ENCODE measurements around the gene MLEC.

Gene MLEC

DNA sequence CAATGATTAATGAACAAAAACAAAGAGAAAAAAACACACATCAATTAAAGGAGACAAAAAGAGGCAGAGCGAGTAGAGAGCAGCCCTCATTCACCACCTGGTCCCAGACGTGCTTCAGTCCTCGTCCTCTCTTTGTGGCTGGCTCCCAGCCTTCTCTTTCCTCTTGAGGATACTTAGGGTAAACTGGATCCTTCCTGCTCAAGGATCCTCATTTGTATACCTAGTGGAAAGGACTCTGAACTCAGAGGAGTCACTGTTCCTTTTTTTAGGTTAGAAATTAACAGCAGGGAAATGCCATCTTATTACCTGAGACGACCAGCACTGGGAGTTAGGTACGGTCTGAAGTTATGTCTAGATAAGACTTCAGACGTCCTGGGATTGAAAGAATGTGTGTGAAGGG lies 9.7 kb downstream of the MLEC start:
- DNase-seq = no peak

DNA sequence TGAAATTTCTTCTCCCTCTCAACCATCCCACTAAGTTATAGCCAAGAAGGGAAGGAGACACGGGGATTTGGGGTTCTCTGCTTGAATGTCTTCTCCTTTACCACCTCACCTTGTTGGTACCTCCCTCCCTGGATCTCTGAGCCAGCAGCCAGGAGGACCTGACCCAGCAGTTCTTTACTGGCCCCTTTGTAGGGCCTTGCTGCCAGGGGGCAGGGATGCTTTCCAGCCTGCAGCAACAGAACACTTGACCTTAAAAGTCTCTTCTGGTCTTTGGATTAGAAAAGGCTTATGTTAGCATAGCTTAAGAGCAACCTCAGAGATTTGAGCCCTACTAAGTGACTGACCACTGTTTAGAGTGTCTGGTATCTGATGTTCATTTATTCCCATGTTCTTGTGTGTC lies 10.4 kb downstream of the MLEC start:
- DNase-seq = no peak

DNA sequence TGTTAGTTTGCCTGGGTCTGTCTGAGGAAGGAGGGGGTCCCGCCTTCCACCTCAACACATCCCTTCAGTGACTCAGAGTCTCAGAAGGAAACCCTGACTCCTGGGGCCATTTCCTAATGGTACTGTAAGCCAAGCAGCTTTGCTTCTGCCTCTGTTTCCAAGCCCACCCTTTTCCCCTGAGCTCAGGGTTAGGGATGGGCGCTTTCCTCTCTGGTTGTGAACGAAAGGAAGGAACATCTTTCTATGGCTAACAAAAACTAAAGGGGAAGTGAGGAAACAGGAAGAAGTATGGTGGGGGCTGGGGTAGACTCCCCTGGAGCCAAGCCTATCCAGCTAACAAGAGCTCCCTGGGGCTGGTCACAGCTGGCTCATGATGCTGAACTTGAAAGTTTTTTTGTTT lies 11.7 kb downstream of the MLEC start:
- DNase-seq = no peak

DNA sequence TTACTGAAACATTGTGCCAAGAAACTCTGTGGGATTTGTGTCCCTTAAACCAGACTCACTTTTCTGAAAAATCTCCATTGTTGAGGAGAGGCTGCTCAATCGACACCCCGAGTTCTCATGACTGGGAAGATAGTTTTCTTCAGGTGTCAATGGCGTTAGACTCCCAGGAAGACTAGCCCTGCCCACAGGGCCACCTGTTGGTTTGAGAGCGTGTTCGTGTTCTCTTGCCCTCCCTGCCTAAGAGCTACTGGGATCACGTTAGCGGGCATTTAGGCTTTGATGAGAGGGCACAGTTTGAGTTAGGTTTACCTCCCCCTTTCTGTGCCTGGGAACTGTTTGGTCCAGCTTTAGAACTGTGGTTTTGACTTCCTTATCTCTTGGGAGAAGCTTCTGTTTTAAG lies 12.6 kb downstream of the MLEC start:
- no peak for DNase-seq

DNA sequence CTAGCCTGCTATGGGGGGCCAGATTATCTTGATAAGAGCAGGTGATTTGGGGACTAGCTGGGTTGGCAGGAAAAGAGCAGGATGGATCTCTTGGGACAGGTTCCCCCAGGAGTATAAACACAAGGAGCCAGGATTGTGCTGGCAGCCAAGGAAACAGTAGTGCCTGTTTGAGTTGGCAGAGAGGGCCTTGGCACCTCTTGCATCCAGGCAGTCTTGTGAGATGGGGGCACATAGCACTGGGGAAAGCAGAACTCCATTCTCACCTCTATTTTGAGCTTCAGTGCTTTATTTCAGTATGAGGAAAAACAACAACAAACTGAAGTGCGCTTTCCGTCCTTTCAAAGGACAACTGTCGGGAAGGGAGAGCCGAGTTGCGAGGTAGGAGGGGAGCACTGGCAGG lies 13.9 kb downstream of the MLEC start:
- DNase-seq = no peak

DNA sequence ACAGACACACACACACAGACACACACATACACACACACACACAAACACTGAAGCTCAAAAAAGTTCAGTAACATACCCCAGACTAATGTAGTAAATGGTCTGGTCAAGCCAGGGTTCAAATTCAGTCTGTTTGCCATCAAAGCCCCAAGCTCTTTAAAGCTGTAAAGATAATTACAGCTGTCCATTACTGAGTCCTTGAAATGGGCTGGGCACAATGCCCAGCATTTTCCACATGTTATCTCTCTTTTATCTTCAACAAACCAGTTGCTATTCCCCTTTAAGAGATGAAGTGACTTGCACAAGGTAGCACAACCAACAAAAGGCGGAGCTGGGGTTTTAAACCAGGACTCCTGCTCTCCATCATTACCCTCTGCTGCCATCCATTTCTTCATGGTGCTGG lies 15.7 kb downstream of the MLEC start:
- no peak for DNase-seq

DNA sequence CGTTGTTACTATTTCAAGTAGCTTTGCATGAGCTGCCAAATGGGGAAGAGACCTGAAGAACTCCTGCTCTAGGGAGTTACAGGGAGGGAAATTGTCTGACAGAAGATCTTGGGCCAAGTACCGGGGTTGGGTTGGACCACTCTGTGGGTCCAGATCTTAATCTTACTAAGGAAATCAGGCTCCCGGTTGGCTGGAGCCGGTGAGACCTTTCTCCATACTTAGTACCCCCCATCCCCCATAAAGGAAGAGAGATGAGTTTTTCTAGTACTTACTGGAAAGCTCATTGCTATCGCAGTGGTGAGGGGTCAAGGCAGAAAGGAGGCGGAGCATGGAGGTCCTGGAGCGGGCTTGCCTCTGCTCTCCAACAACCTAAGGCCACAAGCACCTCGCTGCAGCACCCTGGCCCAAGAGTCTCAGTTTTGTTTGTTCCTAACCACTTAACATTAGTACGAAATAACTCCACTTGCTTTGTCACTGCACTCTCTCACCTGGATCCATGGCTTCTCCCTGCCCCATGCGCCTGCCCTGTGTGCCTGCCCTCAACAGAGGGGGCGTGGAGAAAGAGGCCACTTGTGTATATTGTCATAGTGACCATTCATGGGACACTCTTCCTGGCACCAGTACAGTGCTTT lies 16.5 kb downstream of the MLEC start:
- no peak for DNase-seq

DNA sequence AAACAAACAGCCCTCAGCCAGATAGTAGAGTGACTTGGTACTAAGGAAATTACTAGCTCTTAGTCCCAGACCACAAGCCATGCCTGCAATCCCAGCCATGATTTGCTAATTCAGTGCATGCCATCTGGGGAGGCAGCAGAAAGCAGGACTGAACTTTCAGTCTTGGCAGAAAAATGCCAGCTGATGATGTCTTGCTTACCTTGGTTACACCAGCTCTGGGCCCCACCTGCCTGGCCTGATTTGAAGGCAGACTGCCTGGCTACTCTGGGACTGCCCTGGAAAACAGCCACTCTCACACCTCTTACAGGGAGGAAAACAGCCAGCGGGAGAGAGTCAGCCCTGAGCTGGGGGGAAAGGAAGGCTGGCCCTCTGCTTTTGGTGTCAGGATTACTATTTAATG lies 18.7 kb downstream of the MLEC start:
- DNase-seq = no peak

DNA sequence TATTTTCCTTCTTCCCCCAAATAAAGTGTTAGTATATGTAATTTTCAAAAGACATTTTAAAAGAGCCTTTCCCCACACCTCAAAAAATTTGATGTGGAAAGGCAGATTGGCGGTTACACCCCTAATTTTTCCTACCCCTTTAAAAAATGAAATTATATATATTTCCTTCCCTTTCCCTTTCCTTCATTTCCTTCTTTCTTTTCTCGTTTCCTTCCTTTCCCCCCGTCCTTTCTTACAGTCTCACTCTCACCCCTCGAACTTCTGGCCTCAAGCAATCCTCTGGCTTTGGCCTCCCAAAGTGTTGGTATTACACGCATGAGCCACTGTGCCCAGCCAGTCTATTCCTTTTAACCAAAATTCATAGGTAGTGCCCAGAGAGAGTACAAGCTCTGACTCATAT lies 19.1 kb downstream of the MLEC start:
- DNase-seq = no peak

DNA sequence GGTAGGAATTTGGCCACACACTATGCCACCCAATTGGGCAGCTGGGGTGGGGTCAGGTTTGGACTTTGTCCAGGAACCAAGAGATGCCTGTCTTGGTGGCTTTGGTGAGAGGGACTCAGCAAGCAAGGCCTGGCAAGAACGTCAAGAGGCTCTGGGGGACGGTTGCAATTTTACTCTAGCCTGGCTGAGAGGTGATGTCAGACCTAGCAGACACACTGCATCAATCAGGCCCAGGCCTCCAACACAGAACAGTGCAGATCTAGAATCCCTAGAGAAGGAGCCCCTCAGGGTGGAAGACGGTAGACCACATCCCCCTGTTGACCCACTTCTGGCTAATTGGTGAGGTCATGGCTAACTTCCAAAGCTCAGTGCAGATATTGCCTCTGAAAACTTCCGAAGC lies 21.7 kb downstream of the MLEC start:
- no peak for DNase-seq

DNA sequence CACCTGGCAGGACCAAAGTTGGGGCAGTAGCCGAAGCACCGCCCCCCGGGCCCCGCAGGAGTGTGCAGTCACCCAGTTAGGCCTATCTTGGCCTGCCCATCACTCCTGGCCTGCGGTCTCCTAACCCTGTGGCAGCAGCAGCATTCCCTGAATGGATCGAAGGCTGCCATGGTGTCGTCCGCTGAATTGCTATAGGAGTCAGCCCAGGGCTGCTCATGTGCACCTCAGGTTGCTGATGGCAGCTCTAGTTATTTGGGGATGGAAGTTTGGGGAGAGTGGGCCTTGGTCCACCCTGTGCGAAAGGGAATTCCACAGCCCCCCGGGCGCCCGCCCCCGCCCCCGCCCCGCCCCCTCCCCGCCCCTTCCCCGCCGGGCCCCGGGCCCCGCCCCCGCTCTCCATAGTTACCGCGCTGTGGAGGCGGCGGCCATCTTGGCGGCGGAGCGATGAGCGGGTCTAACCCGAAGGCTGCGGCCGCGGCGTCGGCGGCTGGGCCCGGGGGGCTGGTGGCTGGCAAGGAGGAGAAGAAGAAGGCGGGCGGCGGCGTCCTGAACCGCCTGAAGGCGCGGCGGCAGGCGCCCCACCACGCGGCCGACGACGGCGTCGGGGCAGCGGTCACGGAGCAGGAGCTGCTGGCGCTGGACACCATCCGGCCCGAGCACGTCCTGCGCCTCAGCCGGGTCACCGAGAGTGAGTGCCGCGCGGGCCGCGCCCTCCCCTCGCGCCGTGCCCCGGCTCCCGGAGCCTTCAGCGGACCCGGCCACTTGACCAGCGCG lies 23.3 kb downstream of the MLEC start, which contains the start of gene UNC119B:
Gene UNC119B (plus strand): TSS at position 428 of the 774 bp plus-strand sequence. CDS start 17 bp downstream, at position 445.
- peak; percentile 48 for DNase-seq

DNA sequence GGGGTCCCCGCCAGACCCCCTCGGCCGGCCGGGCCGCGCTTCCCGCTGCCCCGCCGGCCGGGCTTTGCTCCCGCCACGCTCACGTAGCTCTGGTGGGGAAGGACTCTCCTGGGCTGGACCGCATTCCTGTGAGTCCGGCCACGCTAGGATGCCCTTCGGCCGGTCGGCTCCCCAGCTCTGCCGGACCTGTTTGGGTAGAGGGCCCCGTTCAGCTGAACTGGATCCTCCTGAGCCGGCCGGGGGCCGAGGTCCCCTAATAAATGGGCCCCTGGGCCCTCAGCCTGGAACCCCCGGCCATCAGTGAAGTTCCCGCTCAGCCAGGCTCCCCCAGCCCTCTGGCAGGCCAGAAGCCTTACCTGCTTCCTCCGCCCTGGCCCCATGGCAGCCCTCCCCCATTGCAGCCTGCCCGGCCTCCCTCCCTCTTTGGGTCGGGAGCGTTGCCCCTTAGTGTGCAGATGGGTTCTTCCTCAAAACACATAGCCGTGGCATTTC lies 23.9 kb downstream of the MLEC start:
- no peak for DNase-seq

DNA sequence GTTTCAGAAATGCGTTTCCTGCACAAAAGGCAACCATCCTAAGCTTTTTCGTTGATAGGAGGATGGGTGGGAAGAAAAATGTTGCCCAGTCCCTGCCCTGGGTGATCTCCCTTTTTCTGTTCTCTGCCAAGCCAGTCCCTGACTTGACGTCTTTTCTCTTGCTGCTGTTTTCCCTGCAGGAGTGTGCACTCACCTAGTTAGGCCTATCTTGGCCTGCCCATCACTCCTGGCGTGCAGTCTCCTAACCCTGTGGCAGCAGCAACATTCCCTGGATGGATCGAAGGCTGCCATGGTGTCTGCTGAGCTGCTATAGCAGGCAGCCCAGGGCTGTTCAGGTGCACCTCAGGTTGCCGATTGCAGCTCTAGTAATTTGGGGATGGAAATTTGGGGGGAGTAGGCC lies 24.5 kb downstream of the MLEC start:
- no peak for DNase-seq

DNA sequence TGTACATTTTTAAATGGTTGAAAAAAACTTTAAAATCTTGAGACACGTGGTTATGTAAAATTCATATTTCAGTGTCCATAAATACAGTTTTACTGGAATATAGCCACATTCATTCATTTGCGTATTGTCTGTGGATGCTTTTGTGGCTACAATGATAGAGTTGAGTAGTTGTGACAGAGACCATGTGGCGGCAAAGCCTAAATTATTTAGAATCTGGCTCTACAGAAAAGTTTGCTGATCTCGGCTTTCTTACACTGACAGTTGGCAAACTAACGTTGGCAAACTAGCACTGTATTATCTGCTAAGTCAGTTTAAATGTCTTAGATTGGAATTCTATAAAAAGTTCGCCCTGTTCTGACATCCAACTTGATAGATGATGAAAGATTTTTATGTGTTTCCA lies 25.7 kb downstream of the MLEC start:
- no peak for DNase-seq

DNA sequence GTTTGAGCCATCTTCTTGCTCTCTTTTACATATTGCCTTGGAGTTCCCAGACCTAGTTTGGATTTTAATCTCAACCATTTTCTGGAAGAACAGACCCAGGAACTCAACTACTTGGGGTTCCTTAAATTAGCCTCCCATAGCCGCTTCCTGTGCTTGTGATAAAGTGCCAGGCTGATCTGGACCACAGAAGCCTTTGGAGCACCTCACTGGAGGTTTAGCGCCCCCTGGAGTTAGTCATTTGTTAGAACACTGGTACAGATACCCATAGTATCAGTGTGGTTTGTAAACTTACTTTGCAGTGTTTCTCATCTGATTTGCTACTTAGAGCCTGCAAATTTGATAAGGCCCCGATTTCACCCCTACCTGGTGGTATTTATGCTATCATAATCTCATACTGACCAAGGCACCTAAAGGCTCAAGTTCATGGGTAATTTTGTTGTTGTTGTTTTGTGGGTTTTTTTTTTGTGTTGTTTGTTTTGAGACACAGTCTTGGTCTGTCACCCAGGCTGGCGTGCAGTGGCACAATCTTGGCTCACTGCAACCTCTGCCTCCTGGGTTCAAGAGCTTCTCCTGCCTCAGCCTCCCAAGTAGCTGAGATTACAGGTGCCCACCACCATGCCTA lies 27.0 kb downstream of the MLEC start:
- peak; percentile 59 for DNase-seq

DNA sequence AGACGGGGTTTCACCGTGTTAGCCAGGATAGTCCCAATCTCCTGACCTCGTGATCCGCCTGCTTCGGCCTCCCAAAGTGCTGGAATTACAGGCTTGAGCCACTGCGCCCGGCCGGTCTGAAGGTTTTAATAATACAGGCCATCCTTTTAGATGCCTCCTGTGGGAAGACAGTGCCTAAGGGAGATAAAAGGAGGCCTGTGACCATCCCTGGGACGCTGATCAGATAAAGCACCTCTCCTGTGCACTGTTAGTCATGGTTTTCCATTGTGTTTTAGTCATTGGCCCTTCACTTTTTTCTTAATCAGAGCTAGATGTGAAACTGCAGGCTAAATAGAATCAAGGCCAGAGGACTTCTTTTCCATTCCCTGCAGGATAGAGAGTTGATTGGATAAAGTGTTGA lies 31.1 kb downstream of the MLEC start:
- DNase-seq = no peak

DNA sequence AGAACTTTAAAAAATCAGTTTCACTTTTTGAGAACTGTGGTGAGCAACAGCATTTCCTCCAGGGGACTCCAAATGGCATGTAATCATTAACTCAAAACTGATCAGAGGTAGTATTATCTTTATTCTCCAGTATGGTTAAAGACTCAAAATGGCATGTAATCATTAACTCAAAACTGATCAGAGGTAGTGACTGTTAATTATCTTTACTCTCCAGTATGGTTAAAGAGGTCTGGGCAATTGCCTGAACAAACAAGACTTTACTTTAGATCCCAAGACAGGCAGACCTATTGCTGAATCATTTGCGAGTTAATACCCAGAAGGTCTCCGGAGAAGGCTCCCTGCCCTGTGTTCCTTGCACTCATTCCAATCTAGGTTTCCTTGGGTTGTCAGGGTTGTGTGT lies 32.1 kb downstream of the MLEC start:
- DNase-seq = no peak

DNA sequence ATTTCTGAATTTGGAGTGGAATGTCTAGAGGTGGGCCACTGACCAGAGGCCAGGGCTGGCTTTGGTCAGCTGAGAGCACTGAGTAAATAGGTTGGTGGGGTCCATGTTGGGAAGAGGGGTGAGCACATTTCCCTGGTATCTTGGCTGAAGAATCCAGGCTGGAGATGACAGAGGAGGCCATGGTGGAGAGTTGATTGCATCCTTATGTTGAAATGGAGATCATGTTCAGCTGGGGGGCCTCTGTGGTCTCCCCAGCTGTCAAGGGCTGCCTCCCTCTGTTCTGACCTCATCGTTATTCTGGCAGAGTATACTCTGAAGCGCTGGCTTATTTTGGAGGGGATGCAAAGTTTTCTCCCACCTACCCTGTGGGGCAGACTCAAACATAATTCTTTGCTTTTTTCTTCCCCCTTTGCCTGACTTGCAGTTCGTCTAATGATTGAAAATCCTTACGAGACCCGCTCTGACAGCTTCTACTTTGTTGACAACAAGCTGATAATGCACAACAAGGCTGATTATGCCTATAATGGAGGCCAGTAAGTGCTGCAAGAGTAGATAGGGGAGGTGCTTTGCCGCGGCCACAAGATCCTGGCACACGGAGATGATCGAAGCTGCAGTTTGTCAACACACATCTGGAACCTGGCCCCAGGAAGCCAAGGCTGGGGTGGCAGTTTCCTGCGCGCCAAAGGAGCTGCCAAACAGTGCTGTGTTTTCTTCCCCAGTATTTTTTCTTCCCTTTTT lies 32.7 kb downstream of the MLEC start:
- DNase-seq = no peak

DNA sequence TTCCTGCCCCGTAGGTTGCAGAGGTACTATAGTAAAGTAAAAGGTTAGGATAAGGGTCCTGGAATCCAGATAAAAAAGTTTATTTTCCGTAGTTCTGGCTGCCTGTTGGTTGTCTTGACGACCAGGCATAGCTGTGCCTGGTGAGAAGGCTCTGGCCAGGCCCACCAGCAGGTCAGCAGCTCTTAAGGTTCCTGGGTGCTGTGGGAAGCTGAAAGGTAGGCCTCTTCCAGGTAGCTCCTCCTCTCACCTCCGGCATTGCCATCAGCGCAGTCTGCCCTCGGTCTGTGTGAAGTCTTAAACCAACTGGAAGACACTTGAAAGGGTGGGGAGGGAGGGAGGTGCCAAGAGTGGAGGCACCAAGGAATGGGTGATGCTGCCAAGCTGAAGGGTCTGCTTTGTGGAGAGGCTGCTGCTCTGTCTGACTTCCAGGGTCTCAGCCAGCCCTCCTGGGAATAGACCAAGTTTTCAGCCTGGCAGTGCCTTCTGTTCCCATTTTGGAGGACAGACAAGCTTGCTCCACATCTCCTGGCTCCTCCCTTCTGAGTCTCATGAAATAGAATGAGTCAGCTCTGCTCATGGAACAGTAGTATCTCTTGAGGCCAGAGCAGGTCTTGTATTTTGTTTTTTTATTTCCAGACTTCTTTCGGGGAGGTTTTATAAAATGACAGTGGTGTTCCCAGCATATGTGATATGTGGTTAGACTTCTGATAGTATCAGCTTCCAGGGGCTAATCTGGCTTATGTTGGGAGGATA lies 33.5 kb downstream of the MLEC start:
- peak; percentile 58 for DNase-seq

DNA sequence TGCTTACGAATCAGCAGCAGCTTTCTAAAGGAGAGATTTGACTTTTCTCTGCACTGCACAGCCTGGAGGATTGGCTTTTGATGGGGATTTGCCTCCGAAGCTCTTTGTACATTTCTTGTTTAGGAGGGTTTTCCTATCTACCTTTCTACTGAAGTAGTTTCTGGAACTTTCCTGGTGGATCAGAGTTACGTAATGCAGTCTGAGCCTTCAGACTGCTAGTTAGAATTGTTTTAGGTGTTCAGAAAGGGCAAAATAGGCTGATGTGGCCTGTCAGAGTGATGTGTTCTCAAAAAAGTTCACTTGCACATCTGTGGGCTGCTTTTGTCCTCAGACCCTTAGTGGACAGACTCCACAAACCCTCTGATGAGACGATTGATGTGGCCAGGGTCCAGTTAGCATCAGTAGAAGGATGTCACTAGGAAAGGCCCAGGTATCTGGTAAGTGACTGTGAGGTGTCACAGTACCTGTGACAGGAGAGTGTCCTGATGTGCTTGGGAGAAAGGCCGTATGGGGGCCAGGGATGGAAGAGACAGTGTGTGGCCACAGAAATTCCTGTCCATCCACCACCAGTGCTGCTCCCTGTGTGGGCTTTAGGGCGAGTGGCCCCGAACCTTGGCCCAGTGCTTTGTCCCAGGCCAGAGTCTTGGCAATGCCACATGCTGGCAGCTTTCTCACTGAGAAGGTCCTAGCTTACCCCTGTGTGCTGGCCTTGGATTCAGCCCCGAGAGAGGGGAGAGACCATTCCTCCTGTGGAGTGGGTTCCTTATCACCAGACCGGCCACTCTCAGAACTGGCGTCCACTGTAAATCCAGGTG lies 34.2 kb downstream of the MLEC start:
- DNase-seq = no peak

DNA sequence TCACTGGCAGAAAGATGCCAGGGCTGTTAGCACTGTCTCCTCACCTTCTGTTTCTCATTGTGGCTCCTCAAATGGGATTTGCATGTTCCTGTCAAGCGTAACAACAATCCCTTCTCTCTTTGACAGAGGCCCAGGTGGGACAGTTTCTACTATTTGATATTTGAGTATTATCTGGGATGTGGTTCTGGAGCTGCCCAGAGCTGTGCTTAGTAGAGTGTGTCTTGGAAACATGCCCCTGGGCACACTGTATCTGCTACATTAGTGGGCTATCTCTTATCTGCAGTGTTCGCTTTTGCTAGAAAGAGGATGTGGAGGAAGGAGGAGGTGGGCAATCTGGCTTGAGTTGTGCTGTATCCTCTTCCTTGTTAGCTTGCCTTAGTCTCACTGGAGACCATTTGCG lies 34.9 kb downstream of the MLEC start:
- no peak for DNase-seq

DNA sequence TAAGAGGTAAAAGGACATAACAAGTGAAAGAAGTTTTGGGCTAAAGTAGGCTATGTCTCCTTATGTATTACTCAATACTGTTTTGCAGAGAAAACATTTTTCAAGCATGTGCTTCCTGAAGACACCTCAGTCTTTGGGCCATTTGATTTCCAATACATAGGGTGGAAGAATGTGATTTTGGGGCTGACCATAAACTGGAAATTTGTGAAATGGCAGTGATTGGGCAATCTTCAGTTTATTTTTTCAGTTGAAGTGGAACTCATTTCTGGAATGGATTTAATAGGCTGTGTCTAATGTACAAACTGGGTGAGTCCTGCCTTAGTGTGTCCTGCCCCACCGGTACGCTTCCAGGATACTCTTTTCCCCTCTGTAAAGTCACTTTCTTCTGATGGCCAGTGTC lies 35.8 kb downstream of the MLEC start:
- no peak for DNase-seq
